GM10248 (cell line): ENCODE data around the gene CENPU.

Source experiments
- CTCF ChIA-PET: fragments of 300-600 bp; sonication (Branson Sonifier 250); formaldehyde crosslinking; extraction: SDS; loops from one replicate; lab custom pipeline; 2021; ENCODE audit warnings: antibody characterized with exemption; lab: Yijun Ruan, JAX
- POLR2A ChIA-PET: fragments of 350-650 bp; sonication (Branson Sonifier 250); formaldehyde crosslinking; extraction: SDS; loops from one replicate; lab custom pipeline; 2020; ENCODE audit warnings: antibody characterized with exemption; lab: Yijun Ruan, JAX
- DNase-seq: peaks from one replicate; pipeline ENCODE4 v3.0.0; 2012; ENCODE audit errors: extremely low spot score
- CTCF ChIP-seq: IDR thresholded peaks from 2 replicates; pipeline ENCODE4 v1.5.1; 2012; ENCODE audit warnings: mild to moderate bottlenecking, low read depth; ENCODE audit errors: extremely low read depth, missing control alignments, control extremely low read depth

Gene CENPU

GRCh38 chr4:184705692-184706091 lies 28.2 kb downstream of the CENPU start:
- POLR2A ChIA-PET, result no interaction called here
- no peak for DNase-seq
- TF ChIP-seq CTCF, result no peak
- CTCF ChIA-PET, result interaction anchor here (1.1 to 2.7 kb wide), 2 partner anchors 14 to 18 kb away, joined by 3 to 11 read pairs; no protein-coding TSS in a partner anchor

GRCh38 chr4:184702114-184702513 lies 31.8 kb downstream of the CENPU start:
- DNase-seq, result no peak
- ChIA-PET POLR2A (interaction anchor here (0.6 kb wide), 1 partner anchor 404 kb away, joined by 3 read pairs; no protein-coding TSS in a partner anchor), CTCF (interaction anchor here (1.2 to 2.0 kb wide), 3 partner anchors 18 to 23 kb away, joined by 3 to 5 read pairs (median 4); no protein-coding TSS in a partner anchor)
- TF ChIP-seq CTCF, result no peak

GRCh38 chr4:184699941-184700340 lies 34.0 kb downstream of the CENPU start:
- ChIA-PET CTCF (interaction anchor here (1.8 kb wide), 1 partner anchor 13 kb away, joined by 5 read pairs; no protein-coding TSS in a partner anchor), POLR2A (no interaction called here)
- no peak for DNase-seq
- no peak for TF ChIP-seq CTCF

- CTCF ChIA-PET, result interaction anchor here (1.4 to 1.5 kb wide), 2 partner anchors 10 to 13 kb away, joined by 4 read pairs; no protein-coding TSS in a partner anchor
- no peak for DNase-seq
- no peak for TF ChIP-seq CTCF
- POLR2A ChIA-PET, result no interaction called here
Measured at GRCh38 chr4:184697956-184698355, 35.9 kb downstream of the CENPU start.

- TF ChIP-seq CTCF, result no peak
- ChIA-PET POLR2A (no interaction called here), CTCF (interaction anchor here (0.9 to 1.9 kb wide), 8 partner anchors 9 to 431 kb away, joined by 3 to 6 read pairs (median 4); no protein-coding TSS in a partner anchor)
- DNase-seq, result no peak
Measured at GRCh38 chr4:184695178-184695896, 38.6 kb downstream of the CENPU start.

- TF ChIP-seq CTCF, result no peak
- CTCF ChIA-PET, result interaction anchor here (1.0 to 1.9 kb wide), 6 partner anchors 9 to 23 kb away, joined by 3 to 6 read pairs (median 4); no protein-coding TSS in a partner anchor
- no peak for DNase-seq
- POLR2A ChIA-PET, result no interaction called here
Measured at GRCh38 chr4:184694412-184694956, 39.4 kb downstream of the CENPU start.
